Astrocyte (in vitro differentiated cells and primary cell): ENCODE data around the gene DNAH17. TPM values are rescaled to one million over a fixed set of nuclear protein-coding genes. Genes with fewer than 3 reads are reported as not detected.

ENCODE experiments used
- DNase-seq: peaks from one replicate; pipeline ENCODE4 v3.0.0-alpha.2; 2010; ENCODE audit warnings: low read depth
- FAIRE-seq: peaks from 2 replicates; lab custom pipeline; 2011; peaks lifted over from hg19 to GRCh38; lab: Jason Lieb, UNC
- H2AFZ ChIP-seq: 2 replicates; pipeline ENCODE4 v1.6.0; 2012; ENCODE audit warnings: low read depth, low read length, inconsistent platforms
- H3K27ac ChIP-seq: 2 replicates; pipeline ENCODE4 v1.5.1; 2011; ENCODE audit warnings: low read depth, low read length, inconsistent platforms
- H3K27me3 ChIP-seq: 2 replicates; pipeline ENCODE4 v1.6.0; 2011; ENCODE audit warnings: low read length, inconsistent platforms; ENCODE audit not compliant: insufficient read depth
- H3K36me3 ChIP-seq: 2 replicates; pipeline ENCODE4 v1.5.1; 2011; ENCODE audit warnings: low read length, inconsistent platforms; ENCODE audit not compliant: insufficient read depth
- H3K4me1 ChIP-seq: 2 replicates; pipeline ENCODE4 v1.5.1; 2011; ENCODE audit warnings: low read length, inconsistent platforms; ENCODE audit not compliant: insufficient read depth
- H3K4me2 ChIP-seq: 2 replicates; pipeline ENCODE4 v1.6.0; 2012; ENCODE audit warnings: low read length, inconsistent platforms
- H3K4me3 ChIP-seq: 2 replicates; pipeline ENCODE4 v1.5.1; 2011; ENCODE audit warnings: low read depth, mild to moderate bottlenecking, low read length, inconsistent platforms; ENCODE audit not compliant: insufficient read depth
- H3K79me2 ChIP-seq: 2 replicates; pipeline ENCODE4 v1.6.0; 2012; ENCODE audit warnings: mild to moderate bottlenecking, low read length, inconsistent platforms; ENCODE audit not compliant: insufficient read depth
- H3K9ac ChIP-seq: 2 replicates; pipeline ENCODE4 v1.6.0; 2012; ENCODE audit warnings: mild to moderate bottlenecking, low read length, inconsistent platforms
- H3K9me3 ChIP-seq: 2 replicates; pipeline ENCODE4 v1.5.1; 2012; ENCODE audit warnings: low read depth, mild to moderate bottlenecking, low read length, inconsistent platforms; ENCODE audit not compliant: insufficient read depth
- H4K20me1 ChIP-seq: 2 replicates; pipeline ENCODE4 v1.6.0; 2012; ENCODE audit warnings: low read length, inconsistent platforms; ENCODE audit not compliant: insufficient read depth
- H3K27ac Mint-ChIP-seq: one replicate; pipeline ENCODE4 v1.8.0; 2021; ENCODE audit warnings: mild to moderate bottlenecking, mixed read lengths; ENCODE audit not compliant: unreplicated experiment
- H3K27me3 Mint-ChIP-seq: one replicate; pipeline ENCODE4 v1.8.0; 2021; ENCODE audit warnings: low read depth, mixed read lengths; ENCODE audit not compliant: unreplicated experiment
- H3K36me3 Mint-ChIP-seq: one replicate; pipeline ENCODE4 v1.8.0; 2021; ENCODE audit warnings: low read depth, mixed read lengths; ENCODE audit not compliant: unreplicated experiment
- H3K4me1 Mint-ChIP-seq: one replicate; pipeline ENCODE4 v1.8.0; 2021; ENCODE audit warnings: low read depth, mixed read lengths; ENCODE audit not compliant: unreplicated experiment
- H3K4me3 Mint-ChIP-seq: one replicate; pipeline ENCODE4 v1.8.0; 2021; ENCODE audit warnings: mild to moderate bottlenecking, moderate library complexity, mixed read lengths; ENCODE audit not compliant: unreplicated experiment
- H3K9me3 Mint-ChIP-seq: one replicate; pipeline ENCODE4 v1.8.0; 2021; ENCODE audit warnings: mild to moderate bottlenecking, mixed read lengths; ENCODE audit not compliant: unreplicated experiment
- CTCF ChIP-seq: IDR thresholded peaks from 2 replicates; pipeline ENCODE4 v1.5.1; 2011; ENCODE audit warnings: low read depth, mild to moderate bottlenecking, inconsistent platforms, low read length, moderate library complexity; ENCODE audit not compliant: insufficient read depth
- EZH2 ChIP-seq: IDR thresholded peaks from 2 replicates; pipeline ENCODE4 v1.6.1; 2012; ENCODE audit warnings: mild to moderate bottlenecking, low read length, inconsistent platforms; ENCODE audit not compliant: insufficient read depth
- total RNA-seq: library from RNA; stranded (reverse); gene quantifications from 2 replicates; pipeline ENCODE4 v1.2.1, GENCODE V29; 2021

The DNAH17 gene
- total RNA-seq, 1 donor from 2014 or later, result 0.14 TPM

DNA sequence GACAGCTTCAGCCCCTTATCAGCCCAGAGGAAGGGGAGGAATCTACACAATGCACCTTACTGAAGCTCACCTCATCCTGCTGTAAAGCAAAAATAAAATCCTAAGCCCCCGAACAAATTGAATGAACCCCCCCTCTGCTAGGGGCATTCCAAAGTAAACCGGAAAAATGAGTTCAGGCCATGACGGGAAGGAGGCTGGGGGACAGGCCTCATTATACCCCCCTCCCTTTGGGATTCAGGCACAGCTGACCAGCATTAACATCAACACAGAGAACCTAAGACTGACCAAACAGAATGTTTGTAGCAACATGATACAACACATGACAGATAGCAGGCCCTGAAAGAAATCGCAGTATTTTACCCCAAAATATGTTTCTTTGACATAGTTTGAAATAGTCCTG lies 64.2 kb downstream of the DNAH17 start:
- Histone ChIP-seq H3K9me3 (no peaks in the 10 kb centered on the region), H3K4me3 (no peak overlapping the region), H3K4me1 (no peaks in the 10 kb centered on the region), H3K79me2 (no peaks in the 10 kb centered on the region), H2AFZ (no peak overlapping the region), H3K27me3 (peaks cover 6% of the 10 kb centered on the region), H3K9ac (no peak overlapping the region), H3K4me2 (no peak overlapping the region), H3K36me3 (no peaks in the 10 kb centered on the region), H4K20me1 (no peaks in the 10 kb centered on the region), H3K27ac (no peak overlapping the region)
- no peak for TF ChIP-seq CTCF
- no peak for TF ChIP-seq EZH2
- Mint-ChIP-seq H3K4me3 (no peak overlapping the region), H3K9me3 (peaks cover 8% of the 10 kb centered on the region), H3K36me3 (no peaks in the 10 kb centered on the region), H3K4me1 (no peaks in the 10 kb centered on the region), H3K27me3 (peaks cover 12% of the 10 kb centered on the region), H3K27ac (no peak overlapping the region)
- DNase-seq, result no peak
- FAIRE-seq, result no peak

GRCh38 chr17:78510141-78511075 lies 66.8 kb downstream of the DNAH17 start:
- Histone ChIP-seq H3K4me2 (no peak overlapping the region), H2AFZ (no peak overlapping the region), H3K36me3 (no peaks in the 10 kb centered on the region), H3K4me3 (no peak overlapping the region), H3K9ac (no peak overlapping the region), H3K27me3 (peaks cover 14% of the 10 kb centered on the region), H3K79me2 (no peaks in the 10 kb centered on the region), H3K4me1 (peaks cover under 1% of the 10 kb centered on the region), H3K9me3 (no peaks in the 10 kb centered on the region), H3K27ac (no peak overlapping the region), H4K20me1 (no peaks in the 10 kb centered on the region)
- DNase-seq (no peak), FAIRE-seq (no peak)
- H3K4me3 Mint-ChIP-seq, result no peak overlapping the region
- no peaks in the 10 kb centered on the region for H3K36me3 Mint-ChIP-seq
- H3K4me1 Mint-ChIP-seq, result no peaks in the 10 kb centered on the region
- TF ChIP-seq CTCF (no peak), EZH2 (no peak)
- peaks cover 19% of the 10 kb centered on the region for H3K27me3 Mint-ChIP-seq
- no peak overlapping the region for H3K27ac Mint-ChIP-seq
- peaks cover 8% of the 10 kb centered on the region for H3K9me3 Mint-ChIP-seq

DNA sequence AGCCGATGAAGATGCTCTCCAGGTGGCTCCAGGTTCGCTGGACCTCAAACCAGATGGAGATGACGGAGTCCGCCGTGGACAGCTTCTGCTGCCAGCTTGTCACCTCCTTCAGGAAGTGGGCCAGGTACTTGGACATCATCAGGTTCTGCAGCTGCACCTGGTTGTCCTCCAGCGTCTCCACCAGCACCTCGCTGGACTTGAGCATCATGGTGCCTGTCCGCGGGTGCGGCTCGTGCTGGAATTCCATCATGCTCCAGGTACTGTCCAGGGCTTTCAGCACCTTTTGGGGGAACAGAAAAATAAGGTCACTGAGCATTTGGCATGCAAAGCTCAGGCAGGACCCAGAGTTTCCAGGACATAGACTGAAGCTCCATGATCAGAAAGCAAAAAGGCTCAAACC lies 69.7 kb downstream of the DNAH17 start:
- no peaks in the 10 kb centered on the region for H3K36me3 Mint-ChIP-seq
- DNase-seq, result no peak
- H3K27me3 ChIP-seq, result peaks cover 14% of the 10 kb centered on the region
- no peak overlapping the region for H3K4me2 ChIP-seq
- no peaks in the 10 kb centered on the region for H4K20me1 ChIP-seq
- peaks cover 19% of the 10 kb centered on the region for H3K27me3 Mint-ChIP-seq
- no peaks in the 10 kb centered on the region for H3K4me1 Mint-ChIP-seq
- H3K27ac ChIP-seq, result no peak overlapping the region
- H3K4me1 ChIP-seq, result peaks cover 5% of the 10 kb centered on the region
- no peak overlapping the region for H3K4me3 ChIP-seq
- no peak overlapping the region for H3K9ac ChIP-seq
- H3K36me3 ChIP-seq, result no peaks in the 10 kb centered on the region
- FAIRE-seq, result no peak
- H3K9me3 ChIP-seq, result no peaks in the 10 kb centered on the region
- no peak overlapping the region for H2AFZ ChIP-seq
- no peak overlapping the region for H3K27ac Mint-ChIP-seq
- no peak overlapping the region for H3K4me3 Mint-ChIP-seq
- peaks cover 3% of the 10 kb centered on the region for H3K9me3 Mint-ChIP-seq
- TF ChIP-seq CTCF (no peak), EZH2 (no peak)
- H3K79me2 ChIP-seq, result no peaks in the 10 kb centered on the region
